Liver (tissue), 3 donors: ENCODE measurements around the gene IFI27.

Source experiments
- ATF3 ChIP-seq: IDR thresholded peaks from 2 replicates; pipeline ENCODE4 v1.6.1; 2016; ENCODE audit warnings: antibody characterized with exemption
- CTCF ChIP-seq: fragments of 150-350 bp; IDR thresholded peaks from 2 replicates; pipeline ENCODE4 v1.5.1; 2017; ENCODE audit warnings: improper control_type of control experiment, low read depth, low read length; ENCODE audit not compliant: missing input control
- EGR1 ChIP-seq, 2 donors: IDR thresholded peaks; 2 replicates each; pipeline ENCODE4 v1.6.1; 2016 to 2018; ENCODE audit warnings: antibody characterized with exemption in 2 of 2, low read depth in 2 of 2
- GABPA ChIP-seq, 2 donors: IDR thresholded peaks in 1 of 2; conservative IDR thresholded peaks in 1 of 2; 2 replicates each; pipeline ENCODE4 v1.6.1; 2016; ENCODE audit warnings: antibody characterized with exemption in 2 of 2, mild to moderate bottlenecking in 1 of 2, moderate library complexity in 1 of 2
- TAF1 ChIP-seq: conservative IDR thresholded peaks from 2 replicates; pipeline ENCODE4 v1.6.1; 2016; ENCODE audit warnings: antibody characterized with exemption, mild to moderate bottlenecking
- YY1 ChIP-seq: IDR thresholded peaks from 2 replicates; pipeline ENCODE4 v1.6.1; 2016; ENCODE audit warnings: antibody characterized with exemption, mild to moderate bottlenecking
- ZBTB33 ChIP-seq: IDR thresholded peaks from 2 replicates; pipeline ENCODE4 v1.6.1; 2016; ENCODE audit warnings: antibody characterized with exemption
- donor health status: healthy.
- donor health status: healthy.

- TF ChIP-seq CTCF, result no peak
- TF ChIP-seq YY1, result no peak
- no peak for TF ChIP-seq ATF3
- TF ChIP-seq GABPA (IDR thresholded peaks at IDR 0.05 in 1 of 2, conservative IDR thresholded peaks at IDR 0.05 in 1 of 2), result no peak
- TF ChIP-seq EGR1 (IDR thresholded peaks at IDR 0.05; ENCODE audit: low read depth in 2 of 2), result no peak
- TF ChIP-seq TAF1, result no peak
- no peak for TF ChIP-seq ZBTB33
These were observed 33.2 kb downstream of the IFI27 start for GRCh38 chr14:94143711-94144110.
